GM19043 (cell line): ENCODE results near the gene PTRH1.

Experiments
- ATAC-seq: cut with Tn5 transposase; IDR thresholded peaks from one replicate; pipeline ENCODE4 v1.9.1; 2021; ENCODE audit warnings: low read depth; ENCODE audit not compliant: unreplicated experiment

The PTRH1 gene

DNA sequence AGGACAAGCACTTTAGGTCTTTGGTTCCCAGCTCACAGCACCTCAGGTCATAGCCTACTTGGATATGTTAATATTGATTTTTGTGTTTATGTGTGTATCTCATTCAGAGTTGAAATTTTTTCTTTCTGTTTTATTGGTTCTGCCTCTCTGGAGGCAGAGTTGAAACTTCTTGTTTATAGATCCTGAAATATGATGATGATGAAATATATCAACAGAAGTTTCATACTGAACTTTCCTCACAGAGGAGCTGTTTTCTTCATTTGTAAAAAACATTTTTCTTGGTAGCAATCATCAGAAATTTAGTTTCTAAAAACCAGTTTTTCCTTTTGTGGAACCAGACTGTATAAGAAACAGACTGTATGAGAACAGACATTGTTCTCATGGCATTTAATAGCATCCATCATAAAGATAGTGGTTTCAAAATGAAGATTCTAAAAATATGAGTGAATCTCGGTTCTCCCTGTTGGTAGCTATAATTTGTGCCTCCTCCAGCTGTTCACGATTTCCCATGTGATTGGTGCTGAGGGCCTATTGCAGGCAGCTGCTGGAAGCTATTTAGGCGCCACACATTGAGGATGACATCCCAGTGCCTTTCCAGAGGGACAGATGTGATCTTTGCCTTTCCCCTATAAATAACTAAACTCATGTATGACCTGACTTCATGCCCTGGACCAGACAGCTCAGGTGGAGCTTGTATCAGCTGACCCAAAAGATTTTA, 48.2 kb downstream of the PTRH1 start:
- ATAC-seq: no peak

DNA sequence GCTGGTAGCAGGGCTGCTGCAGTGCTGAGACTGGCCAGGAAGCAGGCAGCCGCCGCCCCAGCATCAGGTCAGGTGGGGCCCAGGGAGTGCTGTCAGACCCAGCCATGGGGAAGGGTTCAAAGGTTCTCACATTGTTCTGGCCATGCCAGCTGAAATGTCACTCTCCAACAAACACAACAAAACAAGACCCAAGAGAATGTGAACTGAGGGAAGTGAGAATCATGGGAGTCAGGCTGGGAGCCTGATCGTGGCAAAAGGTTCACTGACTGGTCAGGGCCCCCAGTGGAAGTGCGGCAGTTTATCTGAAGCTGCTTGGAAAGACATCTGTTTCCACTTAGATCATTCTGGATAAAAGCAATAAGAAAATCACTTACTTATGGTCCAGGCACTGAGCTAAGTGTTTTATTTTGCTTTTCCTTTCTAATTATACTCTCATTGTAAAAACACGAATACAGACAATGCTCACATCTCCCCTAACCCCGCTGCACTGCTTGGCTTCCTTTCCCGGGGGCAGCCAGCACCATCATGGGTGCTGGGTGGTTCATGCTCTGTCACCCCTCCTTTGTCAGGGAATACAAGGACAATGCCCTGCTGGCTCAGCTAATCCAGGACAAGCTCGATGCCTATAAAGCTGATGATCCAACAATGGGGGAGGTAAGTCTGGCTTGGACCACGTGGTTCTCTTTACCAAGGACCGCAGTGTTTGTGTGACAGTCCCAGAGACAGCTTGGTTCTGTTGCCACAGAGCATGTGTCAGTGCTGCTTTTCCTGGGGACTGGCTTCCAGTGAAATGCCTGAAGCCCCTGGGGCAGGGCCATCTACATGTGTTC, 50.6 kb downstream of the PTRH1 start:
- ATAC-seq: no peak

DNA sequence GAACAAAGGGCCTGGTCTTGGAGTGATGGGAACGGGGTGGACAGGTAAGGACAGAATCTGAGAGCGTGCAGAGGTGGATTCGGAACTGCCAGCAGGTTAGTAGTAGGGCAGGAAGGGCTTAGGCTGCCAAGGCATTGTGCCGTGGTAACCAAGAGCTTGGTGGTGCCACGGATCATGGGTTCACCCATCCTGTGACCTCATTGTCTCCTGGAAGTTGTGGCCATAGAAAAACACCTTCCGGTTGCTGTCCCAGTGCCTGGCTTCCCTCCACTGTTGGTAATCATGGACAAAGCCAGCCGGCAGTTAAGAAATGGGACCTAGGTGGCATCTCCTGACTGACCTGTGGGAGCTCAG, 51.2 kb downstream of the PTRH1 start:
- no peak for ATAC-seq
